ENCODE measurements around the gene USP46. TPM values are rescaled to one million over a fixed set of nuclear protein-coding genes. Genes with fewer than 3 reads are reported as not detected.

USP46 gene
- polyA plus RNA-seq, 6 donors from 2014 or later: 1.2 to 5.2 (median 1.8) TPM

- Mint-ChIP-seq H3K4me3 (no peak overlapping the region), H3K4me1 (peaks cover 0 to 7% (median 0%) of the 10 kb centered on the region in 3 donors), H3K27me3 (peaks cover 8 to 17% (median 9%) of the 10 kb centered on the region in 3 donors), H3K36me3 (no peaks in the 10 kb centered on the region), H3K9me3 (no peaks in the 10 kb centered on the region), H3K27ac (no peak overlapping the region)
- DNase-seq (peak; percentile 24), ATAC-seq (ENCODE audit: low read depth in 2 of 2) (peak; percentile 30 to 47)
These were observed 113.7 kb downstream of the USP46 start for GRCh38 chr4:52545099-52546069.

Other genes starting within 250 kb of the USP46 start
- not detected for gene ERVMER34-1, start 92.1 kb upstream of the USP46 start, polyA plus RNA-seq (ENCODE audit: low read depth in 6 of 6)
- 1 to 10 TPM in 1 of 6 donors, under 1 TPM in 1, not detected in 4; 0.19 to 1.6 TPM for gene RASL11B, start 203.0 kb upstream of the USP46 start, polyA plus RNA-seq (ENCODE audit: low read depth in 6 of 6)